LNCaP clone FGC (cell line): ENCODE data around the gene NDUFA8.

Experiments used
- DNase-seq: peaks from one replicate; pipeline ENCODE4 v3.0.0-alpha.2; 2011; ENCODE audit warnings: low read depth
- H3K4me3 ChIP-seq: 2 replicates; pipeline ENCODE4 v1.5.1; 2011; ENCODE audit warnings: mild to moderate bottlenecking, low read depth, low read length, control low read depth
- CTCF ChIP-seq: IDR thresholded peaks from 2 replicates; pipeline ENCODE4 v1.5.1; 2012; ENCODE audit warnings: mild to moderate bottlenecking; ENCODE audit not compliant: control insufficient read depth, insufficient read depth; ENCODE audit errors: extremely low read depth

The NDUFA8 gene

GRCh38 chr9:122113574-122113973, 46.0 kb downstream of the NDUFA8 start:
- H3K4me3 ChIP-seq, result no peak overlapping the region
- no peak for TF ChIP-seq CTCF
- no peak for DNase-seq

GRCh38 chr9:122112238-122112637, 47.3 kb downstream of the NDUFA8 start:
- no peak overlapping the region for H3K4me3 ChIP-seq
- no peak for DNase-seq
- no peak for TF ChIP-seq CTCF

GRCh38 chr9:122111413-122112085, 48.0 kb downstream of the NDUFA8 start:
- no peak overlapping the region for H3K4me3 ChIP-seq
- no peak for DNase-seq
- no peak for TF ChIP-seq CTCF

DNA sequence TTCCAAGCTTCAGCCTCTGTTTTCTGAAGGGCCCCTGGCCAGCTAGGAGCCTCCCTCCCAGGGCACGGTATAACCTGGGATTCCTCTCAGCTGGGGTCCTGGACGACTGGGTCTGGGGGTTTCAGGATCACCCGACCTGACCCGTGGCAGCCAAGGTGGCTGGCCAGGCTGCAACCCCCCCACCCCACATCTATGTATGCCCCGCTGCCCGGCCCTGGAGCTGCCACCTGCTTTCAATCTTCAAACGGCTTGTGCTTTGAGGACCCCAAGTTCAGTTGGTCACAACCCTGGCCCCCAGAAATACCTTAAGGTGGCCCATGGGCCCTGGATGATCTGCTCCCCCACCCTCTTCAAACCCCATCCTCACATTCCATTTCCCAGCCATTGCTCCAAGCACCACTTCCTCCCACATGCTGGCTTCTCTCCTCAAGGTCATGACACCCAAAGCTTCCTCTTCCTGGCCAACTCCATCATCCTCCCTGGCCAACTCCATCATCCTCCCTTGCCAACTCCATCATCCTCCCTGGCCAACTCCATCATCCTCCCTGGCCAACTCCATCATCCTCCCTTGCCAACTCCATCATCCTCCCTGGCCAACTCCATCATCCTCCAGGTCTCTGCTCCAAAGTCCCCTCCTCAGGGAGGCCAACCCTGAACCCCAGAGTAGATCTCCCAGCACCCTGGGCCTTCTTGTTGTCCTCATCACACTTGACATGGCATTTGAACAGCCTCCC, 49.3 kb downstream of the NDUFA8 start:
- no peak for TF ChIP-seq CTCF
- no peak for DNase-seq
- no peak overlapping the region for H3K4me3 ChIP-seq

DNA sequence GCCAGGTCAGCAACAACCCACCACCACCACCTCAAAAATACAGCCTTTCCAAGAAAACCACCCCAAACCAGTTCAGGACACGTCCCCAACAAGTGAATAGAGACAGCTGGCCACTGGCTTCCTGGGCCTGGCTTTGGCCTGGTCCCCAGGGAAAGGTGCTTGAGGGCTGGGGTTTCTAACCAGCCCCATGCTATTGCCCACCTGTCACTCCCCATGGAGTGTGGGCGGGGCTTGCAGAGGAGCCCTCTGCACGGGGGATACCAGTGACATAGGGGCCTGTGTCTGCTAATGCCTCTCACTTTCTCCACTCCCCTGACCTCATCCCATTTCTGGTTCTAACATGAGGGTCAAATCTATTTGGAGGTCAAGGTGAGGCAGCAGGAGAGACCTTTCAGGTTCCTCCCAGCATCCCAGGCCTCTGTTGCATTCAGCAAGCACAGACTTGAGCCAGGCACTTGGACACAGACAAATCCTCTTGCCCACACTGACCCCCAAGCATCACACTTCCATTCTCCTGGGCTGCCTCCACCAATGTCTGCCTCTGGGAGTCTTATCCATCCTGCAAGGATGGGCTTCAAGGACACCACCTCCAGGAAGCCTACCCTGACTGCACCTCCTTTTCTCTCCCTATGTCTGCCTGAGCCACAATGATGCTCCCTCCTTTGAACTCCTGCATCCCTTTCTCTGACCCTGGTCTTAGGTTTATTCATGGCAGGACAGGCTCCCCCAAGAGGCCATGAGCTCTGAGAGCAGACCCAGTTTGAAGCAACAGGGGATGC, 50.4 kb downstream of the NDUFA8 start:
- DNase-seq, result no peak
- TF ChIP-seq CTCF, result no peak
- H3K4me3 ChIP-seq, result no peak overlapping the region

- DNase-seq, result no peak
- H3K4me3 ChIP-seq, result no peak overlapping the region
- no peak for TF ChIP-seq CTCF
These were observed 52.2 kb downstream of the NDUFA8 start for GRCh38 chr9:122107291-122107805.
